ENCODE data around the gene LMAN1L.

The LMAN1L gene

GRCh38 chr15:74816624-74817369 is 4.2 kb downstream of the LMAN1L start:
- no peak for DNase-seq (ENCODE audit: low read depth in 2 of 2)

DNA sequence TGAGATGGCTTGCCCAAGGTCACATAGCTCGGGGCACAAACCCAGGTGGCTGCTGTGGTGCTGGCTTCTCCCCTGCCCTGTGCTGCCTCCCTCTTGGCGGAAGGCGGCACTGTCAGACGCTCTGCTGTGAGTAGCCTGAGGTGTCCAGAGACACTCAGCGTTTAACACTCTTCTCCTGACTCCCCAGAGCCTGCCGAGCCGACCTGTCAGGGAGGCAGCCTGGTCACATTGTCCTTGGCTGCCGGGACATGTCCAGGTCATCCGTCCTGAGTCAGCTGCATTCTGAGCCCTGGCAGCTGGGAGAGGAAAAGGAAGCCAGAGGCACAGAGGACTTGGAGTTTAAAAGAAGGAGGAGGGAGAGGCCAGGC is 4.7 kb downstream of the LMAN1L start:
- DNase-seq (ENCODE audit: low read depth in 2 of 2) = no peak

GRCh38 chr15:74820056-74820455 is 7.4 kb downstream of the LMAN1L start:
- no peak for DNase-seq (ENCODE audit: low read depth in 2 of 2)

- DNase-seq (ENCODE audit: low read depth in 2 of 2) = no peak
These were observed 8.6 kb downstream of the LMAN1L start for GRCh38 chr15:74821091-74821789.

DNA sequence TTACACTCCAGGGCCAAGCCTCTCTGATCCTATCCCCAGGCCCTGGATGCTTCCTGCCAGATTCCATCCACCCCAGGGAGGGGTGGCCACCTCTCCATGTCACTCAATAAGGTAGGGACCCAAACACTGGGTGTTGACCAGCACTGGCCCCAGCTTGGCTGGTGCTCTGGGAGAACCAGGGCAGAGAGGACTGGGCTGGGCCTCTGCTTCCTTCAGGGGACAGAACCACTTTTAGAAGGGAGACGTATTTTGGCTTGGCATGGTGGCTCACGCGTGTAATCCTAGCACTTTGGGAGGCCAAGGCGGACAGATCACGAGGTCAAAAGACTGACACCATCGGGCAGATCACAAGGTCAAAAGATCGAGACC is 9.1 kb downstream of the LMAN1L start:
- no peak for DNase-seq (ENCODE audit: low read depth in 2 of 2)

GRCh38 chr15:74822233-74822632 is 9.6 kb downstream of the LMAN1L start:
- DNase-seq (ENCODE audit: low read depth in 2 of 2) = no peak

- DNase-seq (ENCODE audit: low read depth in 2 of 2) = no peak
These were observed 10.7 kb downstream of the LMAN1L start for GRCh38 chr15:74823324-74823723.

DNA sequence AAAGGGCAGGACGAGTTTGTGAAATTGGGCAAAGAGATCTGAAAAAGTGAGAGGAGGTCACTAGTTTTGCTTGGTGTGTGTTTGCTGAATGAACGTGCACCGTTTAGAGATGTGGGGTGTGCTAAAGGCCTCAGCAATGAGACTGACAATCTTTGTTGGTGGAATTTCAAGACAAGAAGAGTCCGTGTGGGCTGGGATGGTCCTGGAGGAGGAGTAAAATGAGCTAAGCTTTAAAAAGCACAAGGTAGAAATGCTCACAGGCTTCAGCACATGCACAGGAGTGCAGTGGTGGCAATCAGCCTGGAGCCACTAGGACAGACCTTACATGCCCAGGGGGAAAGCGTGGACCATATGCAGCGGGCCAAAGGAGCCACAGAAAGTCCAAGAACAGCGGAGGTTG is 12.3 kb downstream of the LMAN1L start:
- no peak for DNase-seq (ENCODE audit: low read depth in 2 of 2)

- no peak for DNase-seq (ENCODE audit: low read depth in 2 of 2)
These were observed 13.2 kb downstream of the LMAN1L start for GRCh38 chr15:74825866-74826265.

DNA sequence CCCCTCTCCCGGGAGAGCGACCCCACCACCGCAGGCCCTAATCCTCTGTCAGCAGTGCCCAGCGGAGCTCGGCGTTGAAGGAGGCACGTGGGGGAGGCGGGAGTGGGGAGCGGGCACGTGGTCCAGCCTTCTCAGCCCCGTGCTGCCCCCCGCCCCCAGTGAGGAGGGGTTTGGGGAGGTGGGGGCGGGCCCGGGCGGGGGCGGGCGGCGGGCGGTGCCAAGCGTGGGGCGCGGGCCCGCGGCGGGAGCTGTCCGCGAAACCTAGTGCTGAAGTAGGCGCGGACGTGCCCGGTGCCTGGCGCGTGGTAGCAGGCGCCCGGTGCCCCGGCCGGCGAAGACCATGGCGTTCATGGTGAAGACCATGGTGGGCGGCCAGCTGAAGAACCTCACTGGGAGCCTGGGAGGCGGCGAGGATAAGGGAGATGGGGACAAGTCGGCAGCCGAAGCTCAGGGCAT is 13.8 kb downstream of the LMAN1L start, which contains the start of gene CPLX3:
TSS of gene CPLX3 (plus strand) at position 264 of the 456 bp plus-strand sequence. CDS start at position 341, 77 bp downstream.
- peak in 1 of 2 donors; percentile 6 for DNase-seq (ENCODE audit: low read depth in 2 of 2)

GRCh38 chr15:74826921-74827320 is 14.3 kb downstream of the LMAN1L start:
- DNase-seq (ENCODE audit: low read depth in 2 of 2) = no peak

GRCh38 chr15:74827614-74828013 is 15.0 kb downstream of the LMAN1L start:
- no peak for DNase-seq (ENCODE audit: low read depth in 2 of 2)

GRCh38 chr15:74828835-74829234 is 16.2 kb downstream of the LMAN1L start:
- no peak for DNase-seq (ENCODE audit: low read depth in 2 of 2)

DNA sequence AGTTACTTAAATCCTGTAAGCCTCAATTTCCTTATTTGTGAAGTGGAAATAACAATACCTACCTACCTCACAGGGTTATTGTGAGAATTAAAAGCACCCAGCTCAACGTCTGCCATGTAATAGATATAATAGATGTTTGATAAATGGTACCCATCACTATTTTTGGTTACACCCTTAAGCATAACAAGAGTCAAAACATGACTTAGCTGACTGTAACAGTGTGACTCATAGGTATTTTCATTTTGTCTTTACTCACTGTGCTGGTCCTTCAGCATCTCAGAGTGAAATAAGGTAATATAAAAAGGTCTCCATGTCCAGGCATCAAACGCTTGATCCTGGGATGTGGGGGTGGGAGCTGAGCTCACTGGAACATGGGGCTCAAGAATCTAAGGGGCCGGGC is 16.9 kb downstream of the LMAN1L start:
- DNase-seq (ENCODE audit: low read depth in 2 of 2) = no peak

- no peak for DNase-seq (ENCODE audit: low read depth in 2 of 2)
These were observed 17.4 kb downstream of the LMAN1L start for GRCh38 chr15:74829991-74830390.

GRCh38 chr15:74830868-74831267 is 18.2 kb downstream of the LMAN1L start:
- DNase-seq (ENCODE audit: low read depth in 2 of 2) = no peak

GRCh38 chr15:74831813-74832495 is 19.3 kb downstream of the LMAN1L start:
- DNase-seq (ENCODE audit: low read depth in 2 of 2) = no peak

DNA sequence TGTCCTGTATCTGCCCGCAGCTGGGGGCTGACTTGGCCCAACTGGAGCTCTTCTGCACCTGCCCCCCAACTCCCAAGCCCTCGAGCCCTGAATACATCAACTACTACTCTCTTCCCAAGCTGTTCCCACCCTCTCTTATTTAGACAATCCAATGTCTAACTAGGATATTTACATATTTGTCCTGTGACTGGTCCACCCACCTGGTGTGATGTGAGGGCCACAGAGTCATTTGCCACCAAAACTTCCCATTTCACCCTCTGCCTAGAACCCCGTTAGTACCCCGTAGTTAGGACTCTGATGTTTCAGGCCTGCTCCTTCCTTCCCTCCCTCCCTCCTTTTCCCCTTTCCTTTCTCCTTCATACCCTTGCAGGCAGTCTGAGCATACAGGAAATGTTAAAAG is 20.2 kb downstream of the LMAN1L start:
- no peak for DNase-seq (ENCODE audit: low read depth in 2 of 2)

GRCh38 chr15:74833376-74834107 is 20.9 kb downstream of the LMAN1L start:
- no peak for DNase-seq (ENCODE audit: low read depth in 2 of 2)

- peak in 1 of 2 donors; percentile 18 for DNase-seq (ENCODE audit: low read depth in 2 of 2)
These were observed 22.7 kb downstream of the LMAN1L start for GRCh38 chr15:74835312-74835823.

DNA sequence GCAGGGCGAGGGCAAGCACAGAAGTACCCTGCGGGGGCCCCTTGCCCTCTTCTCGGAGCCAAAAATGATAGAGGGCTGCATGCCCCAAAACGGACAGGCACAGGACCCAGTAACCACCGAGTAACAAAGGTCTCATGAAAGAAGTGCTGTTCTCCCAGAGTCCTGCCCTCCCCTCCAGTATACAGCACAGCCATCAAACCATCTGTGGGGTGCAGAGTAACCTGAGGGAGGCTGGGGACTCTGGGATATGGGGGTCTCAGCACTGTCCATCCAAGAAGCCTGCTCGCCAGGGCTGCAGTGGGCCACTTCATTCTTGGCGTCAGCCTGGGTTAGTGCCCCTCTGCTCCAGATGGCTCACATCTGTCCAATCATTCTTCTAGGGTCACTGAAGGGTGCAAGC is 24.2 kb downstream of the LMAN1L start:
- DNase-seq (ENCODE audit: low read depth in 2 of 2) = no peak

All from stimulated activated CD8-positive, alpha-beta memory T cell treated with anti-CD3 and anti-CD28 coated beads, Interleukin-15, amount 100 ng/mL, for 48 hours (primary cell).